GM19324 (cell line): ENCODE data around the gene SLC35G3.
"Not testable (repeated sequence)": the region's sequence is repeated elsewhere in the genome, so short reads cannot be mapped to it uniquely, and the experiment has no call there.

ENCODE experiments used
- ATAC-seq: cut with Tn5 transposase; IDR thresholded peaks from one replicate; pipeline ENCODE4 v1.9.1; 2021; ENCODE audit warnings: mild to moderate bottlenecking, moderate library complexity; ENCODE audit not compliant: unreplicated experiment, low FRiP score

The SLC35G3 gene

GRCh38 chr17:35213412-35213940, 19.3 kb upstream of the SLC35G3 start:
- ATAC-seq = no peak

DNA sequence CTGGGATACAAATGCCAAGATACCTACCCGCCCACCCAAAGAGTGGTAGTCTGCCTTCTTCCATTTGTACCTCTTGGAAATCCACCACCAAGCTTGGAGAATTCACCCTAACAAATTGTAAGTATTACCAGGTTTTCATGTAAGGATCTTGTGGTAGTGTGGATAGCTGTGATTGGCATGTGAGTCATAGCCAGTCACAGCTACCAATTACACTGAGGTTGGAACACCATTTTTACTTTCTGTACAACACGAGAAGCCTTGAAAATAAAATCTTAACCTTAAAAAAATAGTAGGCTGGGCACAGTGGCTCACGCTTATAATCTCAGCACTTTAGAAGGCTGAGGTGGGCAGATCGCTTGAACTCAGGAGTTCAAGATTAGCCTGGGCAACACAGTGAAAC, 18.5 kb upstream of the SLC35G3 start:
- no peak for ATAC-seq

DNA sequence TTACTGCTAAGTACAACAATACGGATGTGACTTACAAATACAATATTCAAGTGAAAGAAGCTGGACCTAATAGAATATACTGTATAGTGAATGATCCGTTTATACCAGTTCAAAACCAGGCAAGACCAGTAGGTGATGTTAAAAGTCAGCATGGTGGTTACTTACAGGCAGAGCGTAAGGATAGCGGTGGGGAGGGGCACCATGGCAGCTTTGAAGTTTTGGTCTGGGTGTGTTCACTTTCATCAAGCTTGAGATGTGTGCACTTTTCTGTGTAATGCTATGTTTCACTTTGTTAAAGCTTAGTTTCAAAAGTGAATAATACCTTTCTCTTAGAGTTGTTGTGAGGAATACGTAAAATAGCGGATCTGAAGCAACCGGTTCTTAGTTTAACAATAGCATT, 16.5 kb upstream of the SLC35G3 start:
- ATAC-seq = no peak

- not testable (repeated sequence) for ATAC-seq
Measured at GRCh38 chr17:35202582-35202981, 8.4 kb upstream of the SLC35G3 start.

- ATAC-seq = not testable (repeated sequence)
Measured at GRCh38 chr17:35195062-35195461, 869 bp upstream of the SLC35G3 start.

GRCh38 chr17:35192708-35193107, 1.5 kb downstream of the SLC35G3 start:
- ATAC-seq = no peak

- no peak for ATAC-seq
Measured at GRCh38 chr17:35191001-35191695, 3.0 kb downstream of the SLC35G3 start.

GRCh38 chr17:35189291-35189690, 4.9 kb downstream of the SLC35G3 start:
- no peak for ATAC-seq

- no peak for ATAC-seq
Measured at GRCh38 chr17:35188111-35188510, 6.1 kb downstream of the SLC35G3 start.

DNA sequence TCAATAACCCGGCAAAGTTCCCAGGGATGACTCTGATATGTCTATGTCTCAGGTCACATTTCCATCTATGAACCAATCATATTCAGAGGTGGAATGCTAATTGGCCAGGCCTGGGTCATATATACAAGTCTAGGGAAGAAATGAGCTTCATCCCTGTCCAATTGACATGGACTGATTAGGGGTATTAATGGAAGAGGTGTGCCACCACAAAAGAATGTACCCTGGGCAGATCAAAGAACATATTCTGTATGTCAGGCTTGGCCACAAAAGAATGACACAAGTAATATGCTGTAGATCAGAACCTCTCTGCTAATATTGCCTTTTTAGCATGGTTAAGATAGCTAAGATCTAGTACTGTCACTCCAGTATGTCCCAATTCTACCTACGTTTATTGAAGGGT, 6.7 kb downstream of the SLC35G3 start:
- ATAC-seq = no peak

DNA sequence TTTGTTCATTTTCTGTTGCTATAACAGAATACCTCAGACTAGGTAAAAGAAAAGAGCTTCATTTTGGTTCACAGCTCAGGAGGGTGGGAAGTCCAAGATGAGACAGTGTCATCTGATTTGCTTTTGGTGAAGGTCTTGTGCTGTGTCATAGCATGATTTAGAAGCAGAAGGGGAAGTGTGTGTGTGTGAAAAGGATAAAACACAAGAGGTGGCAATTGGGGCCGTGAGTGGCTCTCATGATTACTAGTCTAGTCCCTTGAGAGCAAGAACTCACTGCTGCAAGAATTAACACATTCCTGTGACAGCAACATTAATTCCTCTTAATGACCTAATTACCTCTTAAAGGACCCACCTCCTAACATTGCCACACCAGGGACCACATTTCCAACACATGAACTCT, 8.3 kb downstream of the SLC35G3 start:
- ATAC-seq = no peak

DNA sequence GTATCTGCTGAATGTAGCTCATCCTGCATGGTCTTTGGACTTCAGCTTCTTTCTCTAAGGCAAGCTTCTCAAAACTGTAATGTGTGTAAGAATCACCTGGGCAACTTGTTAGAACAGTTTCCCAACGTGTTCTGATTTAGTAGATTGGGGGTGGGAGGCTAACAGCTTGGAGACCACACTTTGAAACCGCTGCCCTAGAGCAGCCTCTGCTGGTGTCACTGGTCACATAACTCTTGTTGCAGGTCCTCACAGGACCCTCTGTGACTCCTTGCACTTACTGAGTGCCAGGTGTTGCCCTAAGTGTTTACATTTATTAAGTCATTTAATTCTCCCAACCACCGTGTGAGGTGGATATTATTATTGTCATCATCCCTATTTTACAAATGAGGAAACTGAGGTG, 9.9 kb downstream of the SLC35G3 start:
- ATAC-seq = no peak

GRCh38 chr17:35183332-35183731, 10.9 kb downstream of the SLC35G3 start:
- ATAC-seq = no peak

DNA sequence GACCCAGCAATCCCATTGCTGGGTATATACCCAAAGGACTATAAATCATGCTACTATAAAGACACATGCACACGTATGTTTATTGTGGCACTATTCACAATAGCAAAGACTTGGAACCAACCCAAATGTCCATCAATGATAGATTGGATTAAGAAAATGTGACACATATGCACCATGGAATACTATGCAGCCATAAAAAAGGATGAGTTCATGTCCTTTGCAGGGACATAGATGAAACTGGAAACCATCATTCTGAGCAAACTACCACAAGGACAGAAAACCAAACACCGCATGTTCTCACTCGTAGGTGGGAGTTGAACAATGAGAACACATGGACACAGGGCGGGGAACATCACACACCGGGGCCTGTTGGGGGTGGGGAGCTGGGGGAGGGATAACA, 14.8 kb downstream of the SLC35G3 start:
- not testable (repeated sequence) for ATAC-seq

- ATAC-seq = no peak
Measured at GRCh38 chr17:35176897-35177296, 17.3 kb downstream of the SLC35G3 start.

DNA sequence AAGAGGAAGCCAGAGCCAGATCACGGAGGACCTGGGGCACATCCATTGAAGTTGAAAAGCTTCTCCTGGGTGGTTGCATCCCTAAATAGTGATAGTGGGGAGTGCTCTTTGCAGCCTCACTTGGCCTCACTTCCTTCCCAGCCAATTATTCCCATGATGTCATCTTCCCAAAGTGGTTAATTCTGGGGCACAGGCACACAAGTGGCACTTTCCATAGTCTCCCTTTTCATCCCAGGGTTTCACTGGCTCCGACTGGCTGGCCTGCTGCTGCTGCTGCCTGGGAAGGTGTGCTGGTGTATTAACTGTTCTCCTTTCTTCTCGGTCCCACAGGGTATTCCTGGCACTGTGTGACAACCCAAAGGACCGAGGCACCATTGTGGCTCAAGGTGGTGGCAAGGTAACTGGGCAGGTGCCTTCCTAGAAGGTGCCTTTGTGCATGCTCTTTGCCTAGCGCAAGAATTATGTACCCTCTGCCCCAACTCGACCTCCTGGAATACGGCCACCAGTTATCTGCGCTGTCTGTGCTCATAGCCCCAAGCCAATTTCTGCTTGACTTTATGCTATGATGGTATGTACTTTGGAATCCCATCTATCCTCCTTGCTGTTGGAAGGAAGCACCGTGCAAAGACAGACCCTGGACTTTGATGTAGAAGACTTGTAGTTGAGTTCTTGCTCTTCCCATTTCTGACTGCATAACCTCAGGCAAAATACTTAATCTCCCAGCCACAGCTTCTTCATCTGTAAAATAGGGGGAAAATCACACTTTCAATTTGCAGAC, 18.4 kb downstream of the SLC35G3 start:
- ATAC-seq = no peak

DNA sequence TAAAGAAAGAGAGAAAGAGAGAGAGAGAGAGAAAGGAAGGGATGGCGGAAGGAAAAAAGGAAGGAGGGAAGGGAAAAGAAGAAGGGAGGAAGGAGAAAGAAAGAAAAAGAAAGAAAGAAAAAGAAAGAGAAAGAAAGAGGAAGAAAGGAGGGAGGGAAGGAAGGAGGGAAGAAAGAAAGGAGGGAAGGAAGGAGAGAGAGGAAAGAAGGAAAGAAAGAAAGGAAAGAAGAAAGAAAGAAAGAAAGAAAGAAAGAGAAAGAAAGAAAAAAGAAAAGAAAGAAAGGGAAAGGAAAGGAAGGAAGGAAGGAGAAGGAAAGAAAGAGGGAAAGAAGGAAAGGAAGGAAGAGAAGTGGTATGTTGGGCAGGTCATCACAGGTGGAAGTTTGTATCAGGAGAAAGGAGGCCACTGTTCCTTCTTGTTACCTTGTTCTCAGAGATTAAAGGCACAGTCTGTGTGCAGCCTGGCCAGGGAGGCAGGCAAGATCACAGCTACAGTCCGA, 19.3 kb downstream of the SLC35G3 start:
- ATAC-seq = no peak

GRCh38 chr17:35172321-35172720, 21.9 kb downstream of the SLC35G3 start:
- ATAC-seq = not testable (repeated sequence)

GRCh38 chr17:35171834-35172233, 22.4 kb downstream of the SLC35G3 start:
- ATAC-seq = no peak

DNA sequence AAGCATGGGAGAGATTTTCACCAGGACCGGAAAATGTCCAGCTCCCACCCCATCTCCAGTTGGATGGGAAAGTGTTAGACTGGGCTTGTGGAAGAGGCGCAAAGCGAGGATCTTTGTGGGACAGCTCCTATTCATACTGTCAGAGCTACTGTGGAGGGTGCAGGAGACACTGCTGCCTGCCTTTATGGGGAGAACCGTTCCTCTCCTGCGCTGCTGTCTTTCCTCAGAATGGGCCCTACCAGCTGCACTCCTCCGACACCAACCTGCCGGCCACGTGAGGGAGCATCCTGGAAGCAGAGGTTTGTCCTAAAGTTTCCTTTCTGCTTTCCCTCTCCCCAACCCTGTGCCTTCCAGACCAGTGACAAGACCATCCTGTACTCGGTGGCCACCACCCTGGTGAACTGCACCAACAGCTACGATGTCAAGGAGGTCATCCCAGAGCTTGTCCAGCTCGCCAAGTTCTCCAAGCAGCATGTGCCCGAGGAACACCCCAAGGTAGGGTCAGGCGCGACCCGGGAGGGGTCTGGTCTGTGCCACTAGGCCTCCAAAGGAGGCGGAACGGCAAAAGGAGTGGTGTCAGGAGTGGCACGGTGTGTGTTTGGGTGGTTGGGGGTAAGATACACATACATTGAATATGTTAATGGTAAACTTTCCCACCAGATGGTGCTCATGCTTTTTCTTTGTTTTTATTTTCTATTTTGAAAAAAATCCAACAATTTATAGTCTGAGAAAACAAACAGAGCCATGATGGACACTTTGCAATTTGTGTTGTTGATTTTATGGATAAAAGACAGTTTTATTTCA, 23.0 kb downstream of the SLC35G3 start:
- no peak for ATAC-seq

- ATAC-seq = no peak
Measured at GRCh38 chr17:35169835-35170363, 24.3 kb downstream of the SLC35G3 start.
